Measurements from ENCODE around the gene DDC.

GRCh38 chr7:50584793-50585408 is 19.7 kb upstream of the DDC start:
- no peak for TF ChIP-seq CTCF (conservative IDR thresholded peaks at IDR 0.05; ENCODE audit: low read length)
- no peak for TF ChIP-seq EZH2phosphoT487 (IDR thresholded peaks at IDR 0.05; ENCODE audit: borderline replicate concordance)

All from Loucy (cell line).